GM12874 (cell line): ENCODE results near the gene LOXL1.

Experiments used
- CTCF ChIP-seq: IDR thresholded peaks from 2 replicates; pipeline ENCODE4 v1.5.1; 2011; ENCODE audit warnings: low read depth, mild to moderate bottlenecking, control low read depth, low read length, moderate library complexity; ENCODE audit not compliant: insufficient read depth

LOXL1 gene

GRCh38 chr15:73937726-73938125, 11.5 kb downstream of the LOXL1 start:
- no peak for TF ChIP-seq CTCF

- no peak for TF ChIP-seq CTCF
These were observed 12.9 kb downstream of the LOXL1 start for GRCh38 chr15:73939138-73939537.

GRCh38 chr15:73940061-73940981, 14.1 kb downstream of the LOXL1 start:
- TF ChIP-seq CTCF: no peak

DNA sequence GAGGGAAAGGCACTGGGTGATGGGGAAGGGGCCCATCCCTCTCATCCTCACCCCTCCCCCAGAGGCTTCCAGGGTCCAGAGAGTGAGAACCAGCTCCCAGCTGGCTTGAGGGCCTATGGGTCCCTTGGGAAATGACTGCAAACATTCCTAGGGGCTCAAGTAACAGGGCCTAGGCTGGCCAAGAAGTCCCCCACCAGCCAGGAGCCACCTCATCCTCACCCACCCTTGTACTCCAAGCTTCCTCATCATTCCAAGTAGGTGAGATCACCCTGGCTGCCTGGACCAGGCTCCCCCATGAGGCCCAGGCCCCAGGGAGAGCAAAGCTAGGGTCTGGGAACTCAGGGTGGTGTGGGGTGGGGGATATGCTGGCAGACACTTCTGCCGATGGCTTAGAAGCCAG, 14.8 kb downstream of the LOXL1 start:
- no peak for TF ChIP-seq CTCF

DNA sequence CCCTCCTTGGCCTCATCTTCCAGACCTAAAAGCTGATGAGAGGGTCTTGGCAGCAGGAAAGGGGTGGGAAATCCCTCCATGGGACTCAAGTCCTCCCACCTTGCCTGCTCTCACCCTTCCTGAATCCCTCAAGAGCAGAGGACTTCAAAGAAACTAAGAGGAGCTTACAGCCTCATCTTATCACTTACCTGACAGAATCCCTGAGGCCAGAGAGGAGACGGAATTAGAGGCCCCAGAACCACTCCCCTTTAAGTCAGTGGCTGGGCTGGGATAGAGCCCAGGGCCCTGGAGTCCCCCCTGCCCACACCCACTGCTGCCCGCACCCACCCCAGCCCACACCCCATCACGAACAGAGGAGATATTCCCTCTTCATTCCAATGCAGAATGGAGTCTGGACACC, 15.2 kb downstream of the LOXL1 start:
- TF ChIP-seq CTCF: no peak

DNA sequence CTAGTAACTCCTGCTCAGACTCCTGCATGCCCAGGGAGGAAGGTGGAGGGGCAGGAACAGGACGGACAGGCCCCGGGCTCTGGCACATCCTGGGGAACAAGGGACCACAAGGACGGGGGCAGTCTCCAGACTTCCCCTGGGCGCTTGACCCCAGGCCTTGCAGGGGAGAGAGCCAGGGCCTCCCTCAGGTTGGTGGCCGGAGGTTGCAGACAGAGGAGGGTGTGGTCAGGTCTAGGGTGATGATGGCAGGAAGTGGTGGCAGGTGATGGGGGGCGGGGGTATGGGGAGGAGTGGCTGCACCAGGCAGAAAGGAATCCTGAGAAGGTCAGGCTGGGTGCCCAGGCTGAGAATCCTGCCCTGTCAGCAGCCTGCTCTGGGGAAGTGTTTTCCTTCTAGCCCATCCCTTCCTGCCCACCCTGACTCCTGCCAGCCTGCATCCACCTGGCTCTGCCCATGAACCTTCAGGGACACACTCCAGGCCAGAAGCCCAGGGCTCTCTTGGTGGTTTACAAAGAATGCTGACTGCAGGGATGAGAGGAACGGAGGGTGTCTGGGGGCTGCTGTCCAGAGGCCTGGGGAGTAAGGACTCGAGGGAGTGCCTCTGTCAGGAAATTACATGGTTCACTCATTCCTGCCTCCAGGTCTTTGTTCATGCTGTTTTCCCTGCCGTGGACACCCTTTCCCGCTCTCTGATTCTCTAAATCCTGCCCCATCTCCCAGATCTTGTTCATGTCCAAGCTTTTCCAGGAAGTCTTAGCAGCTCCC, 15.8 kb downstream of the LOXL1 start:
- no peak for TF ChIP-seq CTCF

- no peak for TF ChIP-seq CTCF
These were observed 16.5 kb downstream of the LOXL1 start for GRCh38 chr15:73942751-73943270.
